Measurements from ENCODE around the gene MAGOH. TPM values are rescaled to one million over a fixed set of nuclear protein-coding genes. Genes with fewer than 3 reads are reported as not detected.
A peak's percentile ranks its signal among the peaks of the same experiment; 100 is the strongest.

The MAGOH gene
- total and polyA plus RNA-seq, 9 of the 15 experiments (the other 6 are each of a cell fraction or from before 2014, with no cell fraction given), result 102 to 342 (median 135) TPM

GRCh38 chr1:53183095-53183990 lies 55.0 kb downstream of the MAGOH start (continued):
- TF ChIP-seq BCLAF1 (IDR thresholded peaks at IDR 0.05; ENCODE audit: borderline replicate concordance in 1 of 2, control insufficient read depth in 1 of 2, low read depth in 2 of 2, low read length in 1 of 2) (no peak), KLF1 (tag; IDR thresholded peaks at IDR 0.05) (peak; percentile 33; the same call in 1 of the 2 replicates), TRIM28 (IDR thresholded peaks at IDR 0.05) (no peak), CCAR2 (IDR thresholded peaks at IDR 0.05; ENCODE audit: low read depth, low read length) (no peak), KLF6 (CRISPR knock-in tag; IDR thresholded peaks at IDR 0.05; ENCODE audit: borderline replicate concordance) (no peak), USF2 (CRISPR knock-in tag; IDR thresholded peaks at IDR 0.05) (peak; percentile 84), CREB1 (IDR thresholded peaks at IDR 0.05) (peak; percentile 27), CREB1 (CRISPR knock-in tag; IDR thresholded peaks at IDR 0.05) (no peak), HINFP (tag; conservative IDR thresholded peaks at IDR 0.05; ENCODE audit: low read depth) (no peak), CBX8 (IDR thresholded peaks at IDR 0.05; ENCODE audit: borderline replicate concordance, extremely low read depth, low read depth, low read length, poor library complexity, severe bottlenecking) (no peak), HOMEZ (CRISPR knock-in tag; IDR thresholded peaks at IDR 0.05) (no peak), TAF7 (tag; IDR thresholded peaks at IDR 0.05) (no peak), TCF15 (CRISPR knock-in tag; IDR thresholded peaks at IDR 0.05) (no peak), PHB (CRISPR knock-in tag; IDR thresholded peaks at IDR 0.05) (no peak), TRIM25 (IDR thresholded peaks at IDR 0.05; ENCODE audit: borderline replicate concordance) (0 out of 2 replicates have a peak, but pooled peaks have one; percentile 14), LARP7 (IDR thresholded peaks at IDR 0.05) (0 out of 2 replicates have a peak, but pooled peaks have one; percentile 47), HDAC6 (IDR thresholded peaks at IDR 0.05; ENCODE audit: low read depth, low read length) (no peak)

Data from K562 (cell line).